Activated CD8-positive, alpha-beta memory T cell treated with anti-CD3 and anti-CD28 coated beads, Interleukin-2, amount 50 U/mL, for 1 hour (primary cell): ENCODE data around the gene TNFRSF17.
"Not testable (repeated sequence)": the region's sequence is repeated elsewhere in the genome, so short reads cannot be mapped to it uniquely, and the experiment has no call there.

Experiments used
- DNase-seq: peaks from one replicate; pipeline ENCODE4 v3.0.0-alpha.2; 2020; ENCODE audit errors: extremely low read depth

TNFRSF17 gene

GRCh38 chr16:11964761-11965551 is at the start of gene TNFRSF17:
Gene TNFRSF17, plus strand, starts transcription at chr16:11965210. Its CDS starts 115 bp downstream, at chr16:11965325.
- DNase-seq, result no peak

GRCh38 chr16:11915644-11916523 is 49.1 kb upstream of the TNFRSF17 start, which contains the start of gene GSPT1:
Gene GSPT1, minus strand, starts transcription at chr16:11915956. Its CDS starts 236 bp downstream, at chr16:11915720.
- peak; percentile 98 for DNase-seq

- DNase-seq, result no peak
These were observed 48.3 kb upstream of the TNFRSF17 start for GRCh38 chr16:11916524-11917285.

GRCh38 chr16:11924046-11924445 is 41.0 kb upstream of the TNFRSF17 start:
- not testable (repeated sequence) for DNase-seq

- not testable (repeated sequence) for DNase-seq
These were observed 37.7 kb upstream of the TNFRSF17 start for GRCh38 chr16:11927350-11927749.

GRCh38 chr16:11941945-11942344 is 23.1 kb upstream of the TNFRSF17 start, which contains the start of gene NPIPB2:
Gene NPIPB2, minus strand, starts transcription at chr16:11942045. Its CDS starts 0 bp downstream, at chr16:11942045.
- DNase-seq, result not testable (repeated sequence)

- DNase-seq, result no peak
These were observed 18.6 kb upstream of the TNFRSF17 start for GRCh38 chr16:11946433-11946832.

GRCh38 chr16:11948819-11949218 is 16.2 kb upstream of the TNFRSF17 start:
- no peak for DNase-seq

- no peak for DNase-seq
These were observed 15.5 kb upstream of the TNFRSF17 start for GRCh38 chr16:11949527-11949926.

- no peak for DNase-seq
These were observed 14.6 kb upstream of the TNFRSF17 start for GRCh38 chr16:11950388-11950787.

- not testable (repeated sequence) for DNase-seq
These were observed 11.4 kb upstream of the TNFRSF17 start for GRCh38 chr16:11953576-11953975.

- DNase-seq, result no peak
These were observed 9.3 kb upstream of the TNFRSF17 start for GRCh38 chr16:11955713-11956123.

GRCh38 chr16:11956558-11956957 is 8.5 kb upstream of the TNFRSF17 start:
- no peak for DNase-seq

GRCh38 chr16:11957591-11958395 is 7.2 kb upstream of the TNFRSF17 start:
- no peak for DNase-seq

GRCh38 chr16:11962457-11962856 is 2.6 kb upstream of the TNFRSF17 start:
- not testable (repeated sequence) for DNase-seq

GRCh38 chr16:11962978-11963377 is 2.0 kb upstream of the TNFRSF17 start:
- DNase-seq, result not testable (repeated sequence)

- no peak for DNase-seq
These were observed 1.3 kb upstream of the TNFRSF17 start for GRCh38 chr16:11963706-11964105.

- DNase-seq, result no peak
These were observed 1.2 kb downstream of the TNFRSF17 start for GRCh38 chr16:11966173-11966572.

GRCh38 chr16:11967195-11967911 is 2.3 kb downstream of the TNFRSF17 start:
- no peak for DNase-seq

- no peak for DNase-seq
These were observed 3.6 kb downstream of the TNFRSF17 start for GRCh38 chr16:11968577-11968976.
